ENCODE measurements around the gene RAD21L1. TPM values are rescaled to one million over a fixed set of nuclear protein-coding genes. Genes with fewer than 3 reads are reported as not detected.

The RAD21L1 gene
- total and polyA plus RNA-seq, 2 donors (not counting 3 experiments of a cell fraction or from before 2014, with no cell fraction given), result 0.06 TPM; not detected in 1

- Histone ChIP-seq H3K79me2 (ENCODE audit: control insufficient read depth, insufficient read depth, low read length) (no peaks in the 10 kb centered on the region), H3K9me3 (replicated peaks; ENCODE audit: control insufficient read depth, insufficient read depth, low read length) (no peaks in the 10 kb centered on the region), H3K9me1 (replicated peaks; ENCODE audit: control insufficient read depth, extremely low read depth, insufficient read depth, low read length) (no peaks in the 10 kb centered on the region), H3K36me3 (ENCODE audit: control insufficient read depth in 2 of 2, extremely low read depth in 1 of 2, insufficient read depth in 2 of 2, low read length in 2 of 2) (no peaks in the 10 kb centered on the region), H3K9ac (replicated peaks; ENCODE audit: extremely low read depth, insufficient read depth, low read length) (no peak overlapping the region), H3K27ac (ENCODE audit: insufficient read depth, low read depth, low read length) (no peak overlapping the region), H3K4me1 (ENCODE audit: control insufficient read depth, extremely low read depth, insufficient read depth, low read length) (peaks cover 24% of the 10 kb centered on the region), H3K4me2 (ENCODE audit: insufficient read depth, low read length) (no peak overlapping the region), H4K20me1 (replicated peaks; ENCODE audit: control insufficient read depth, extremely low read depth, insufficient read depth, low read length) (no peaks in the 10 kb centered on the region), H3K27me3 (ENCODE audit: control insufficient read depth in 2 of 2, insufficient read depth in 2 of 2, low read length in 2 of 2) (no peaks in the 10 kb centered on the region), H2AFZ (ENCODE audit: low read depth, low read length) (no peak overlapping the region), H3K4me3 (replicated peaks in 1 of 3; ENCODE audit: insufficient read depth in 1 of 3, low read depth in 1 of 3, low read length in 3 of 3) (no peak overlapping the region)
- intact Hi-C loops (cut with micrococcal nuclease), result no loop called here
- DNase-seq (ENCODE audit: low read depth, low spot score) (no peak), FAIRE-seq (no peak)
- ChIA-PET CTCF (interaction anchor here (2.3 kb wide), 1 partner anchor 26 kb away, joined by 9 read pairs; the partner anchor contains the start of gene SNPH), POLR2A (no interaction called here)
- BruUV-seq (replicated peaks), result no TSS peak
- dilution Hi-C loops (cut with MboI; ENCODE audit: extremely low pct_ligation_motif_present, low sequenced_read_pairs), result no loop called here
- TF ChIP-seq JUN (IDR thresholded peaks at IDR 0.05; ENCODE audit: borderline replicate concordance, insufficient read depth, insufficient read length, low read depth) (no peak), MYC (IDR thresholded peaks at IDR 0.05; ENCODE audit: low read depth, low read length) (no peak), EZH2 (IDR thresholded peaks at IDR 0.05; ENCODE audit: borderline replicate concordance, low read depth, low read length, severe bottlenecking) (no peak), FOS (IDR thresholded peaks at IDR 0.05; ENCODE audit: borderline replicate concordance, insufficient read depth, low read length) (no peak), POLR2AphosphoS5 (IDR thresholded peaks at IDR 0.05; ENCODE audit: insufficient read depth, low read depth, low read length) (no peak)
- TF ChIP-seq, protein P1, sequence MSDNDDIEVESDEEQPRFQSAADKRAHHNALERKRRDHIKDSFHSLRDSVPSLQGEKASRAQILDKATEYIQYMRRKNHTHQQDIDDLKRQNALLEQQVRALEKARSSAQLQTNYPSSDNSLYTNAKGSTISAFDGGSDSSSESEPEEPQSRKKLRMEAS (IDR thresholded peaks at IDR 0.05; ENCODE audit: insufficient read depth, insufficient read length), result no peak
Observed at GRCh38 chr20:1240549-1240948, 14.7 kb downstream of the RAD21L1 start.

- ChIA-PET POLR2A (interaction anchor here (0.7 kb wide), 1 partner anchor 16 kb away, joined by 3 read pairs; the partner anchor contains the start of gene RAD21L1), CTCF (interaction anchor here (1.4 to 2.3 kb wide), 3 partner anchors 15 to 225 kb away, joined by 4 to 9 read pairs (median 5); partner anchors contain the start of genes NSFL1C, RAD21L1 and SNPH)
- intact Hi-C loops (cut with micrococcal nuclease), result no loop called here
- no peak overlapping the region for H3K9ac ChIP-seq (replicated peaks; ENCODE audit: extremely low read depth, insufficient read depth, low read length)
- TF ChIP-seq CTCF (IDR thresholded peaks at IDR 0.05; ENCODE audit: extremely low read depth in 1 of 2, insufficient read depth in 1 of 2, low read depth in 1 of 2, low read length in 2 of 2) (no peak), POLR2A (IDR thresholded peaks at IDR 0.05; ENCODE audit: low read depth, low read length) (no peak), FOS (IDR thresholded peaks at IDR 0.05; ENCODE audit: borderline replicate concordance, insufficient read depth, low read length) (no peak), EZH2 (IDR thresholded peaks at IDR 0.05; ENCODE audit: borderline replicate concordance, low read depth, low read length, severe bottlenecking) (no peak), JUN (IDR thresholded peaks at IDR 0.05; ENCODE audit: borderline replicate concordance, insufficient read depth, insufficient read length, low read depth) (no peak), MYC (IDR thresholded peaks at IDR 0.05; ENCODE audit: low read depth, low read length) (no peak), GATA2 (IDR thresholded peaks at IDR 0.05; ENCODE audit: insufficient read depth, insufficient read length, low read depth, low read length) (no peak), POLR2AphosphoS5 (IDR thresholded peaks at IDR 0.05; ENCODE audit: insufficient read depth, low read depth, low read length) (no peak)
- TF ChIP-seq, protein P1 (IDR thresholded peaks at IDR 0.05; ENCODE audit: insufficient read depth, insufficient read length), result no peak
- no peaks in the 10 kb centered on the region for H3K36me3 ChIP-seq (ENCODE audit: control insufficient read depth in 2 of 2, extremely low read depth in 1 of 2, insufficient read depth in 2 of 2, low read length in 2 of 2)
- H3K9me1 ChIP-seq (replicated peaks; ENCODE audit: control insufficient read depth, extremely low read depth, insufficient read depth, low read length), result no peaks in the 10 kb centered on the region
- no peak overlapping the region for H3K4me2 ChIP-seq (ENCODE audit: insufficient read depth, low read length)
- no peak overlapping the region for H3K27ac ChIP-seq (ENCODE audit: insufficient read depth, low read depth, low read length)
- H3K4me3 ChIP-seq (replicated peaks in 1 of 3; ENCODE audit: insufficient read depth in 1 of 3, low read depth in 1 of 3, low read length in 3 of 3), result no peak overlapping the region
- dilution Hi-C loops (cut with MboI; ENCODE audit: extremely low pct_ligation_motif_present, low sequenced_read_pairs), result no loop called here
- no peaks in the 10 kb centered on the region for H3K79me2 ChIP-seq (ENCODE audit: control insufficient read depth, insufficient read depth, low read length)
- no TSS peak for BruUV-seq (replicated peaks)
- DNase-seq (ENCODE audit: low read depth, low spot score), result no peak
- H3K4me1 ChIP-seq (ENCODE audit: control insufficient read depth, extremely low read depth, insufficient read depth, low read length), result peaks cover 24% of the 10 kb centered on the region
- no peaks in the 10 kb centered on the region for H3K27me3 ChIP-seq (ENCODE audit: control insufficient read depth in 2 of 2, insufficient read depth in 2 of 2, low read length in 2 of 2)
- H4K20me1 ChIP-seq (replicated peaks; ENCODE audit: control insufficient read depth, extremely low read depth, insufficient read depth, low read length), result no peaks in the 10 kb centered on the region
- H2AFZ ChIP-seq (ENCODE audit: low read depth, low read length), result no peak overlapping the region
- no peak for FAIRE-seq
- H3K9me3 ChIP-seq (replicated peaks; ENCODE audit: control insufficient read depth, insufficient read depth, low read length), result no peaks in the 10 kb centered on the region
Observed at GRCh38 chr20:1241456-1241855, 15.6 kb downstream of the RAD21L1 start.
